Right lobe of liver (tissue), 6 donors: ENCODE measurements around the gene TFG. TPM values are rescaled to one million over a fixed set of nuclear protein-coding genes. Genes with fewer than 3 reads are reported as not detected.

ENCODE experiments used
- ATAC-seq, 4 donors: fragments of 200-7000 bp; cut with Tn5 transposase; one replicate each; pipeline ENCODE4 v1.9.1; 2020; ENCODE audit warnings: mild to moderate bottlenecking in 4 of 4, moderate library complexity in 4 of 4
- DNase-seq, 3 donors: peaks; one replicate each; pipeline ENCODE4 v3.0.0-alpha.2; 2020
- H3K27ac ChIP-seq, 3 donors: fragments of 200-600 bp; one replicate each; pipeline ENCODE4 v1.8.0; 2022
- H3K27me3 ChIP-seq, 2 donors: fragments of 200-600 bp; one replicate each; pipeline ENCODE4 v1.8.0; 2022
- H3K36me3 ChIP-seq, 4 donors: fragments of 200-600 bp; sonication (generic) in 1 of 4; one replicate each; pipeline versions ENCODE4 v1.5.1 to v1.8.0; 2017 to 2022; ENCODE audit warnings: control low read depth in 1 of 4
- H3K4me1 ChIP-seq, 4 donors: fragments of 200-600 bp; sonication (generic) in 1 of 4; one replicate each; pipeline versions ENCODE4 v1.5.1 to v1.8.0; 2017 to 2022; ENCODE audit warnings: control low read depth in 1 of 4
- H3K4me3 ChIP-seq, 3 donors: fragments of 200-600 bp; one replicate each; pipeline ENCODE4 v1.8.0; 2022
- H3K9me3 ChIP-seq, 4 donors: fragments of 200-600 bp; sonication (generic) in 1 of 4; one replicate each; pipeline versions ENCODE4 v1.5.1 to v1.8.0; 2017 to 2022; ENCODE audit warnings: control low read depth in 1 of 4
- CTCF ChIP-seq, 4 donors: fragments of 200-600 bp in 3 of 4; fragments of 450-650 bp in 1 of 4; IDR thresholded peaks; one replicate each; pipeline versions ENCODE4 v1.5.1 to v1.8.0; 2016 to 2022; ENCODE audit warnings: antibody characterized with exemption in 4 of 4, mild to moderate bottlenecking in 2 of 4
- POLR2A ChIP-seq: fragments of 450-650 bp; IDR thresholded peaks from one replicate; pipeline ENCODE4 v1.6.1; 2017; ENCODE audit warnings: antibody characterized with exemption, mild to moderate bottlenecking
- WGBS: methylation state at CpG from one replicate; pipeline ENCODE4 v1.1.6; 2018; ENCODE audit warnings: low coverage, low lambda C conversion rate; ENCODE audit not compliant: insufficient coverage; ENCODE audit errors: missing lambda C conversion rate; 5-methylcytosine and 5-hydroxymethylcytosine counted together
- intact Hi-C, 2 donors: fragments of 100-400 bp; cut with DNase I; formaldehyde crosslinking; loops; one replicate each; pipeline versions ENCODE4 v1.11.2 to v1.14.1; 2022
- total RNA-seq, 6 experiments: library from RNA; depleted of rRNA in 2 of 6; stranded (reverse); fragments of >200 nt in 2 of 6; fragmentation: NEBNext Ultra II Directional in 3 of 6; extraction: Animal tissue kit (Norgen Biotek cat#: 25700) in 3 of 6; gene quantifications; one replicate each; pipeline versions ENCODE4 v1.1.0 to v1.2.4, GENCODE V29; 2016 to 2023
- donor health status: DM: no; HTN: yes; CAD: no.
- donor health status: DM: no; HTN: no; CAD: no.
- donor health status: DM: no; HTN: no; CAD: no.
- donor health status: DM: no; HTN: yes; CAD: no.
- donor health status: DM: no; HTN: yes; CAD: no.

Gene TFG
- total RNA-seq, 6 experiments from 2014 or later, result 54.7 to 91.6 (median 71.5) TPM

DNA sequence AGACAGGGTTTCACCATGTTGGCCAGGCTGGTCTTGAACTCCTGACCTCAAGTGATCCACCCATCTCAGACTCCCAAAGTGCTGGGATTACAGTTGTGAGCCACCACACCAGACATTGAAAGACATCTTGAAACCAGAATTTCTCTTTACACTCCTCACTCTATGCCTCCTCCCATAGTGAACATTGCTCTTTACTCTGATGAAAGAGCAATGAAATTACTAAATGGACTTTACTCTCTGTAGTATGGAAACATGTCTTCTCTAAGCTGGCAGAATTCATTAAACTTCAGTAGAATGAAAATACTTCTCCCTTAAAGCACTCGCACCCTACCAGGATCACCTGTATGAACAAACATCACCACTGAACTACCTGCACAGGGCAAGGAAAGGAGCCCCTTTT is 27.8 kb upstream of the TFG start:
- no peaks in the 10 kb centered on the region for H3K9me3 ChIP-seq
- intact Hi-C loops, result no loop called here
- no peaks in the 10 kb centered on the region for H3K36me3 ChIP-seq
- H3K27me3 ChIP-seq, result no peaks in the 10 kb centered on the region
- no peak for TF ChIP-seq POLR2A
- ATAC-seq (peak in 3 of 4 donors; percentile 59 to 77 (median 71)), DNase-seq (no peak)
- H3K27ac ChIP-seq, result no peak overlapping the region
- WGBS, result 89% methylated on average over 1 of the region's 1 CpG
- H3K4me3 ChIP-seq, result no peak overlapping the region
- H3K4me1 ChIP-seq, result peaks cover 0 to 5% (median 0%) of the 10 kb centered on the region in 4 donors

- H3K4me1 ChIP-seq, result peaks cover 0 to 5% (median 0%) of the 10 kb centered on the region in 4 donors
- WGBS, result 95% methylated on average over 8 of the region's 41 CpGs
- TF ChIP-seq POLR2A (no peak), CTCF (IDR thresholded peaks at IDR 0.05) (no peak)
- H3K9me3 ChIP-seq, result no peaks in the 10 kb centered on the region
- H3K4me3 ChIP-seq, result no peak overlapping the region
- intact Hi-C loops, result no loop called here
- H3K27ac ChIP-seq, result no peak overlapping the region
- ATAC-seq, result peak in 3 of 4 donors; percentile 30 to 50 (median 47)
- DNase-seq, result peak in 1 of 3 donors; percentile 62
- H3K27me3 ChIP-seq, result no peaks in the 10 kb centered on the region
- H3K36me3 ChIP-seq, result no peaks in the 10 kb centered on the region
Measured at GRCh38 chr3:100682056-100682853, 27.0 kb upstream of the TFG start.

- no peaks in the 10 kb centered on the region for H3K36me3 ChIP-seq
- no peaks in the 10 kb centered on the region for H3K9me3 ChIP-seq
- H3K4me3 ChIP-seq, result no peak overlapping the region
- ATAC-seq (peak in 3 of 4 donors; percentile 24 to 56 (median 30)), DNase-seq (no peak)
- 73% methylated on average over 3 of the region's 18 CpGs for WGBS
- TF ChIP-seq POLR2A (no peak), CTCF (IDR thresholded peaks at IDR 0.05) (no peak)
- no peak overlapping the region for H3K27ac ChIP-seq
- intact Hi-C loops, result no loop called here
- no peaks in the 10 kb centered on the region for H3K27me3 ChIP-seq
- peaks cover 0 to 5% (median 0%) of the 10 kb centered on the region in 4 donors for H3K4me1 ChIP-seq
Measured at GRCh38 chr3:100682854-100683760, 26.2 kb upstream of the TFG start.

DNA sequence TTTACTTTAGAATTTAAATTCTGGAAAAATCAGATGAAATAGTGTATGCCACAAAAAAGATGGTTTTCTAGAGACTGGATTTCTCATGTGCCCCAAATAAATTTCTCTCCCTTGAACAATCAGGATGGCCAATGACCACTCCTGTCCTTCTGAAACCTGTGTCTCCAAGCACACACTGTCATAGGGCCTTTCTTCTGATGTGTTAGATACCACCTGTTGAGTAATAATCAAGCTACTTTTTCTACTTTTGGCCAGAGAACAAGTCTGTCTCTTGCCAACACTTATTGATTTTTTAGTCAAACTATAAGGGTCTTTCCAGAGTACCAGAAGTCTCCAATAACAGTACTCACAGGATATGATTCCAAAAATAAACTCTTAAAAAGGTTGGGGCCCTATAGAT is 16.1 kb upstream of the TFG start:
- Histone ChIP-seq H3K27me3 (no peaks in the 10 kb centered on the region), H3K27ac (no peak overlapping the region), H3K9me3 (no peaks in the 10 kb centered on the region), H3K36me3 (no peaks in the 10 kb centered on the region), H3K4me1 (peaks cover 0 to 36% (median 16%) of the 10 kb centered on the region in 4 donors), H3K4me3 (no peak overlapping the region)
- ATAC-seq (peak; percentile 21 to 71 (median 46)), DNase-seq (no peak)
- TF ChIP-seq CTCF (IDR thresholded peaks at IDR 0.05) (no peak), POLR2A (no peak)
- intact Hi-C loops, result no loop called here

DNA sequence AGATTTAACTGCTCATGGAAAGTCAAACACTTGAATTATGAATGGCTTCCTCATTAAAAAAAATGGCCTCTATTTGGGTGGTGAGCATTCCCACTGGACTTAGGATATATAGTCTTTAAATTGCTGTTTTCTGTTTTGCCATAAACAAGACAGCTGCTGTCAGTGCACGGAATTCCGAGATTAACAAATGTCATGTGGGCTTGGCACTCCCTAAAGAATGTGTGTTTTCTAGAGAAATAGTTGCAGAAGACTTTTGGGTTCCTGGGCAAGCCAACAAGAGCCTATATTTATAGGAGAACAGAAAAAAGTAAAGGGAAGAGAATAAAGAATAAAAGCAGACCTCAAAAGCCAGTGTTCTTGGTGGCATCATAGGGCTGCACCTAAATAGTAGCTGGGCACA is 13.6 kb upstream of the TFG start:
- intact Hi-C loops, result no loop called here

More for the DNA sequence above, 13.6 kb upstream of the TFG start:
- H3K27ac ChIP-seq, result no peak overlapping the region
- no peaks in the 10 kb centered on the region for H3K9me3 ChIP-seq
- no peaks in the 10 kb centered on the region for H3K27me3 ChIP-seq
- no peaks in the 10 kb centered on the region for H3K36me3 ChIP-seq
- DNase-seq (no peak), ATAC-seq (no peak)
- TF ChIP-seq POLR2A, result no peak
- no peak for TF ChIP-seq CTCF (IDR thresholded peaks at IDR 0.05)
- no peak overlapping the region for H3K4me3 ChIP-seq
- WGBS, result 80% methylated on average over 2 of the region's 2 CpGs
- peaks cover 0 to 46% (median 18%) of the 10 kb centered on the region in 4 donors for H3K4me1 ChIP-seq
